NCI-H748 treated with DMSO at 0.1 percent for 48 hours (cell line): Measurements from ENCODE around the gene PBXIP1.

Experiments
- DNase-seq: peaks from one replicate; lab custom pipeline; 2025; lab: John Stamatoyannopoulos, UW

The PBXIP1 gene

GRCh38 chr1:154957091-154957657 lies 1.3 kb upstream of the PBXIP1 start:
- no peak for DNase-seq

GRCh38 chr1:154956544-154956941 lies 644 bp upstream of the PBXIP1 start:
- DNase-seq: no peak

- peak; percentile 56 for DNase-seq
Measured at GRCh38 chr1:154955039-154955717, 721 bp downstream of the PBXIP1 start.

GRCh38 chr1:154954541-154954940 lies 1.4 kb downstream of the PBXIP1 start:
- no peak for DNase-seq

GRCh38 chr1:154953611-154954038 lies 2.3 kb downstream of the PBXIP1 start:
- DNase-seq: no peak

- no peak for DNase-seq
Measured at GRCh38 chr1:154952664-154953063, 3.2 kb downstream of the PBXIP1 start.

- no peak for DNase-seq
Measured at GRCh38 chr1:154951901-154952657, 3.8 kb downstream of the PBXIP1 start.

GRCh38 chr1:154948079-154948478 lies 7.8 kb downstream of the PBXIP1 start:
- DNase-seq: no peak

GRCh38 chr1:154945962-154946850 lies 9.7 kb downstream of the PBXIP1 start:
- no peak for DNase-seq

GRCh38 chr1:154945160-154945961 lies 10.5 kb downstream of the PBXIP1 start:
- DNase-seq: no peak

GRCh38 chr1:154944401-154945159 lies 11.3 kb downstream of the PBXIP1 start:
- DNase-seq: no peak

- peak; percentile 27 for DNase-seq
Measured at GRCh38 chr1:154943649-154944400, 12.1 kb downstream of the PBXIP1 start.

GRCh38 chr1:154941333-154942013 lies 14.4 kb downstream of the PBXIP1 start:
- no peak for DNase-seq

GRCh38 chr1:154940651-154941194 lies 15.2 kb downstream of the PBXIP1 start:
- no peak for DNase-seq

GRCh38 chr1:154940213-154940560 lies 15.7 kb downstream of the PBXIP1 start:
- no peak for DNase-seq

- no peak for DNase-seq
Measured at GRCh38 chr1:154938604-154939399, 17.1 kb downstream of the PBXIP1 start.

- DNase-seq: no peak
Measured at GRCh38 chr1:154937988-154938386, 17.9 kb downstream of the PBXIP1 start.
